GM19452 (cell line): ENCODE results near the gene EDAR.

Source experiments
- ATAC-seq: cut with Tn5 transposase; IDR thresholded peaks from one replicate; pipeline ENCODE4 v1.9.1; 2021; ENCODE audit not compliant: unreplicated experiment

Gene EDAR

DNA sequence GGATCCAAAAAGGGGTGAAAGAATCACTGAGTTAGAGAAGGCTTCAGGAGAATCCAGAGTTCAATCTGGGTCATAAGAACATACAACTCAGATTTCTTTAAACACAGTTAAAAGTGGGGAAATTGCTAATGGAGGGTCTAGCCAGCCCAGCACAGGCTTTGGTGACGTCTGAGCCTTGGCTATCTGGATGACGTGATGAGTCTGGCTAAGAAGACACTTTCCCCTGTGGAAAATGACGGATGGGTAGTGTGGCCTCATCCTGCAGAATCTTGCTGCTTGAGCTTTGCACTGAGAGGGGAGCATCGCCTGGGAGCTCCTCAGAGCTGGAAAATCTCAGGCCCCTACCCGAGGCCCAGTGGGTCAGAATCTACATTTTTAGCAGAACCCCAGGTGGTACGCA, 19.2 kb downstream of the EDAR start:
- no peak for ATAC-seq

GRCh38 chr2:108968619-108969018, 20.4 kb downstream of the EDAR start:
- ATAC-seq, result no peak

DNA sequence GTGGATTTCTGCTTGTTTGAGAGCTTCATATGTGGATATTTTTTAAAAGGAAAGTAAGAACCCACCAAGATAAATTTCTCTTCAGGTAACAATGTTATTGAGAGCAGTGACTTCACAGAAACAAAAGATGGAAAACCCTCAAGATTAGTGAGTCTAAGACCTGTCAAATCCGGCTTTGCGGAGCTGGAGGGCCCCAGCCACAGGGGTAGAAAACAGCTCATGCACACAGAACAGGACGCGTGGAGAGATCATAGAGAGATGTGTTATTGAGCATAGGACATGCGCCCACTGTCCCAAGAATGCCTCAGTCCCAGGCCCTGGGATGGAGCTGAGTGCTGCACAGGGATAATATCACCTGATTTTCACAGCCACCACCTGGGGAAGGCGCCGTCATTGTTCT, 21.3 kb downstream of the EDAR start:
- ATAC-seq, result no peak

DNA sequence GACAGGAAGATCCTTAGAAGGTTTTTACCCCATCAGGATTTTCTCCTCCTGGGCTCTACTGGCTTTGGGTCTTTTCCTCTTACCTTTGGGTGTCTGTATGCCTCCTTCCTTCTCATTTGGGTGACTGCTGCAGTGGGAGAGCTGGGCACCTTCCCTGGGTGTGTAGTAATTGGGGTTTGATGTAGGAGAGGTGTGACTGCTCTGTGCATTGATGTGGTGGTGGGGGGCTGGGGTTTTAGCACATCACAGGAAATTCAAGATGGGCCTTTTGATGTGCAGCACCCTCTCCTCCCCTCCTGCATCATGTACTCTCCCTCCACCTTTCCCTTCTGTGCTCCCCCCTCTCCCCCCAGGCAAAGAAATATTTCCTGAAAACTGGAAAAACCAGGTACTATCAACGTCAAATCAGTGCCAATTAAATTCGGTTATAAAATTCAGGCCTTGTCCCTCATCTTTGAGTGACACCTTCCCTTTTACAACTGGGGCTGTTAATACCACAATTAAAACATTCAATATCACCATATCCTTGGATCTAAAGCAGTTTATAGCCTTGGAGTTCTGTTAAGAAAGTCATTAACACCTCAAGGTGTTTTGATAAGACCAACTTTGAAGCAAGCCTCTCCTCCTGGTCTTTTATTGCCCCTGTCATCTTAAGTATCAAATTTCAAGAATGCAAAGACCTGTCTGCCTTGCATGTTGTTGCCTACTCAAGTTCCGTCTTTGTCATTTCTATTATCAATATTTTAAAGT, 23.3 kb downstream of the EDAR start:
- no peak for ATAC-seq

- no peak for ATAC-seq
Observed at GRCh38 chr2:108963057-108963456, 26.0 kb downstream of the EDAR start.

DNA sequence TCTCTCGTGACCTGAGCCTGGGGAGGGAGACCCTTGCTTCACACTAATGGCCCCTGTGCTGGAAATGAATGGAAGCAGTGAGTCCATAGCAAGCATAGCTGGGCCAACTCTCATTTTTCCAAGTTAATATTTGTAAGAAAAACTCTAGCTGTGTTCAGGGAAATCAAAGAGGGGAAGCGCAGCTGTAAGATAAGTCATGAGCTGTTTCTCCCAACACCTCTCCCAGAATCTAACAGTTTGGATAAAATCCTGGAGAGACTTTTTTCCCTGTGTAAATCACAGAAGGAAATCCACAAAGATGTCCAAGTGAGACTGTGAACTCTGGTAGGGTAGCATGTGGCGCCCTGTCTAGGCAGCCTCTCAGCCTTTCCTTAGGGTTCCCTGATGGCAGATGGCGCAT, 27.2 kb downstream of the EDAR start:
- ATAC-seq, result no peak

DNA sequence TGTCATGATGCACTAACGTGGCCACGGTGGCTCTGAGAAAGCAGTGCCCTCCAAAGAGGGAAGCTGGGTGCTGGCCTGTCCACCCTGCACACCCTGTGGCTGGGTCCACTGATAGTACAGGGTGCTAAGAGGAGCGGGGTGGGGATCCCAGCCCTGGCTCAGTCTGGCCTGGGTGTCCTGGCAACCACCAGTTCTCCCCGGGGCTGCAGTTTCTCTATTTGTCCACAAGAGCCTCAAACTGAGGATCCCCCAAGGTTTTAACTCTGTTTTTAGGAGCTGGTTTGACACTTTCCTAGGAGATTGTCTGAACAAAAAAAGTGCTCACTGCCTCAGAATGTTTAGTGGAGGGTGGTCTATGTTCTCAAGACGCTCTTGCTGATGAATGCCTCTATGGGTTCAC, 29.0 kb downstream of the EDAR start:
- ATAC-seq, result no peak

DNA sequence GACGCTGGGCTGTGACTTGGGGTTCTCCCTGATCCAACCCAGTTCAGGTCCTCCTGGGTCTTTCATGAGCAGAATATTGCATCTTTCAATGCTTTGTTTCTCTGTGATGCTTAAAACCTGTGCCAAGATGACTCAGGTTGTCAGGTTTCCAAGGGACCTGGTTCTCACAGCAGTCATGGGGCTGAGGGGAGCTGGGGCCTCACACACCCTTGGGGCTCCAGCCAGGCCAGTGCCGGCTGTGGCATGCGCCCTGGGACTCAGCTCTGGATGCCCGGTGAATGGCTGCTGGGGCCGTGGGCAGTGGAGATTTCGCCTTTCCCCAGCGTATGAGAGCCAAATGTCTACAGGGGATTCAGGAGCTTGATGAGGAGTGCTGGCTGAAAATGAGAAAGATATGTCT, 29.6 kb downstream of the EDAR start:
- ATAC-seq, result no peak

DNA sequence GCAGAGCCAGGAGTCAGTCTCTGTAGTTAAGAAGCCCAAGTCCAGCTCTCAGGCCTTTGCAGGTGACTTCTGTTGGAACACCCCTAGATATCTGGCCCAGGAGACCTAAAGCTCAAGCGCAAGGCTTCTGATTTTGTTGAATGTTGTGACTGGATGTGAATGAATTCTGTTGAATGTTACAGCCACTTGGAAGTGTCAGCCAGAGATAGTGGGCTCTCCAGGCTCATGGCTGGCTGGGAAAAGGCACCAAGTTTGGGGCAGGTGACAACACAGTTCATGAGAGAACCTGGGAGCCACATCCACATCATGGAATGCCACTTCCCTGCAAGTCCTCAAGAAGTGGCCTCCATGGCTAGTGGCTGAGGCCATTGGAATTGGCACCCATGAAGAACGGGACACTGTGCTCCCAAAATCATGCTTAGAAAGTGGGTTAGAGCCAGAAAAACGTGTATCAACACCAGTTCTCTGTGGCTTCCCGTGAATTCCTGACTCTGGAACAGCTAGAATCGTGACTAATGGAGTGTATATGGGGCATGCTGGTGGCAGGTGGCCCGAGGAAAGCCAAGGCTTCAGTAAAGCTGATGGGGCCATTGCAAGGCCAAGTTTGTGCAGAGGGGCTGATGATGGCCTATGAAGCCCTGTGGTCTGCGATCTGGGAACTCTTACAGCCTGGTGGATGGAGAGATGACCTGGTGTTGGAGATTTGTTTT, 30.2 kb downstream of the EDAR start:
- no peak for ATAC-seq

DNA sequence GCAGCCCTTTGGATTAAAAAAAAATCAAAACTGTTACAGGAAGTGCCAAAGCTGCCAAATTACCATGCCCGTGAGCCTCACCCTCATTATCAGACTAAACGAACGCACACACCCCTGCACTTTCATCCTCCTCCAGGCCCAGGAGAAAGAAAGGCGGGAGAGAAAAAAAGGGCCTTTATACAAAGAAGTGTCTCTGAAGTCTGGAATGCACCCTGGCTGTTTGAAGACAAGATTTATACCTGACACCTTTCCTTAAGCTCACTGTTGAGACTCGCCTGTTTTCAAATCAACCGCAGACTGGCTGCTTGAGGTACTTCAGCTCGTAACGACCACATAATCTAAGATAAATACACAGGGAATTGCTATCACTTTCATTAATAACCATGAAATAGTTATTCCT, 31.0 kb downstream of the EDAR start:
- no peak for ATAC-seq

DNA sequence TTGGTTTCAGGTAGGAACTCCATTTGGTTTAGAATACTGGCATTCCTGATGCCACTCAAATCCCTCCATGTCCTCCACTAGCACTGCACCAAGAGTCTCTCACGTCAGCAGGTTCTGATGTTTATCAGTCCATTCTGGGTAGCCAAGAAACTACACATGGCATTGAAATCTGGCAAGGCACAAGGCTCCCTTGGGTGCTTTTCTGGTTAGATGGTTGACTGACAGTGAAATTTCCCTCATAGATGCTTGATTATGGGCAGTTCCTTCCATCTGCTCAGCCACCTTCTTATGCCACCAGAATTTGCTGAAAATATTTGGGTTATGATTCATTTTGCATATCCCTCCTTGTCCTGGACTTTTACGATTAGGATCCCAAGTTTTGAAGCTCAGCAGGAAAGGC, 32.6 kb downstream of the EDAR start:
- ATAC-seq, result no peak

DNA sequence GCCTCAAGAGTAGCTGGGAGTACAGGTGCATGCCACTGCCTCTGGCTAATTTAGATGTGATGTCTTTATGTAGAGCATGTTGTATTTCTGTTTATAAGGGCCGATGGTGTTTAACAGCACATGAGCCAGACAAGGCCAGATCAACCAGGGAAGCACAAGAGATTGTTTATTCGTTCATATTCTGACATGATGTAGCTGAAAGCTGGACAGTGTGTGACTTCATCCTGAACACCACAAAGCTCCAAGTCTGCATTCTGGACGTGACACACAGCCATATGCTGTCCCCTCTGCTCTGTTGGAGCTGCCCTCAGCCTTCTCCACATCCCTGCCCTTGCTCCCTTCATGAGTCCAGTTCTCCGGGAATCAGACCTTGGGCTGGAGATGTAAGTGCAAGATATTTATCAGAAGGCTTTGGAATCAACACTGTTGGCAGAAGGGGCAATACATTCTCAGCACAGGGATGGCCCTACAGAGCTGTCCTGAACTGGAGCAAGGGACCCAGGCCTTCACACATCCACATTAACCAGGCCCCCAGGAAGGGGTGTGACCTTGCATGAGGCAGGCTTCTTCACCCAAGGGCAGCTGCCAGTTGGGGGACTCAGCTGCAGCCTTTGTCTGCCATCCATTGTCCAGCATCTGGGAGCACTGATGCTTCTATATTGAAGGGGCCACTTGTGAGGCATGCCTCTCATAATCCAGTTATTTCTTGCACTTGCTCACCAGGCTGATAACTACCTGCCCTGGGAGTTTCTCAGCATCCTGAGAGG, 38.5 kb downstream of the EDAR start:
- ATAC-seq, result no peak

DNA sequence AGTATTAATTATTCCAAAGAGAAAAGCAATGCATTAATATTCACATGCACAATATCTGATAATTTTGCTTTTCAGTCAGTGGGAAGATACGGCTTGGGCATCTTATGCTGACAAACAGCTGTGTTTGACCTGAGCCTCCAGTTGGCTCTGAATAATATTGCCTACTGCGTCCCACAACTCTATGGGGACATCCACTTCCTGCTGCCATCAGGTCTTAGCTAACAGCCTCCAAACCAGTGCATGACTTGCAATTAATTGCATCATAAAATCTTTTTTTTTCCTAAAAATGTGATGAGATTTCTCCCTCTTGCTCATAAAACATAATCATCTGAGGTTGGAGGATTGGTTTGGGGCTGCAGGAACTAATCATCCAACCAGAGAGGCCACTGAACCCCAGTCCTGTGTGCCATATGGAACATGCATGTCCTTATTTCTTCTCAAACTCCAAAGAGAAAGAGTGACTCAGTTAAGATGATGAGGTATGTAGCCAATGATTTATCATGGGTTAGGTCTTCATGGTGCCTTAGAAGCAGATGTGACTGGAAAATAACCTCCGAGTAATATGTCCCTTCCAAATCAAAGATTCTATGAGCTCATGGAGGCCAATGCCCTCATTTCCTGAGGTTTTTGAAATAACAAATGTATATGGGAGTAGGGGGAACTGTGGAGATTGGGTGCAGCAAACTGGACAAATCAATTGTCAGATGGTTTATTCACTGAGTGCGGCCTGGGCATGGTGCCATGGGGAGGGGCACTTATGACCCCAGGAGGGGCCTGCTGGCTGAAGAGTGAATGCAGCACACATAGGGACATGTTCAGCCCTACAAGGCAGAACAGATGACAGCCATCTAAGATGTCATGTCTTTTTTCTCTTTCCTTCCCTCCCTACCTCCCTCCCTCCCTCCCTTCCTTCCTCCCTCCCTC, 39.4 kb downstream of the EDAR start:
- no peak for ATAC-seq

GRCh38 chr2:108947271-108947907, 41.6 kb downstream of the EDAR start:
- ATAC-seq, result no peak

- ATAC-seq, result no peak
Observed at GRCh38 chr2:108946442-108946841, 42.6 kb downstream of the EDAR start.

- ATAC-seq, result no peak
Observed at GRCh38 chr2:108945969-108946368, 43.1 kb downstream of the EDAR start.

GRCh38 chr2:108944601-108945331, 44.3 kb downstream of the EDAR start:
- no peak for ATAC-seq

DNA sequence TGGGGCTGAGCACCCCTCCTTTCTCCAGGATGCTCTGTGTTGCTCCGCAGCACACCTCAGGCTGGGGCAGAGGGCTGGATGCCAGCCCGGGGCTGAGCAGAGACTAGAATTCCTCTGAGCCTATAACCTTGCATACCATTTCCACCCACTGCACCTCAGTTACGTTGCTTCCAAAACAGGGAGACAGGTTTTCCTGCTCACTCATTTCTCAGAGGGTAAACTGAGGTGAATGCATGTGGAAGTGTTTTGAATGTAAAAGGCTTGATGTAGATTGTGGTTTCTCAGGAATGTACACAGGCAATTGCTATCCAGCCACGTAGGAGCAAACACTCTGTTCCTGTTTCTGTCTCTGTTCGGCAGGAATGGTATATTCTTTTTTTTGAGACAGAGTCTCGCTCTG, 45.3 kb downstream of the EDAR start:
- ATAC-seq, result no peak

DNA sequence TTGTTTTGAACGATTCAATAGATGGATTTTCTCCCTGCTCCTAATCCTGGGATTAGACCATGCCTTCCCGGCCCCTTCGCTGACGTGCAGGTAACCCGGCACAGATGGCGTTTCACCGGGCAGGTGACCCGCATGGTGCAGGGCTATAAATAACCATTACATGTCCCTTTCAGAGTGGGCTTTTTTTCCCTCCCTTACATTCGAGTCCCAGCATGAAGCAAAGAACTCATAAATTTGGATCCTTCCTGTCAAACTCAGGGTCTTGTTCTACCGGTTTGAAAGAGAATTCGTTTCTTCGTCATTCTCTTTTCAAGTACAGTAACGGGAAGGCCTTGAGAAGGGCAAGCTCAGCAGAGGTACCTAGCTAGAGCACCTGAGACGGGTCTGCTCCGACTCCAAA, 46.1 kb downstream of the EDAR start:
- no peak for ATAC-seq
